Right forelimb (tissue), 1 donor: ENCODE data around the gene ADAMTS8.

Experiments used
- DNase-seq: peaks from one replicate; pipeline ENCODE4 v3.0.0-alpha.2; 2018

Gene ADAMTS8

DNA sequence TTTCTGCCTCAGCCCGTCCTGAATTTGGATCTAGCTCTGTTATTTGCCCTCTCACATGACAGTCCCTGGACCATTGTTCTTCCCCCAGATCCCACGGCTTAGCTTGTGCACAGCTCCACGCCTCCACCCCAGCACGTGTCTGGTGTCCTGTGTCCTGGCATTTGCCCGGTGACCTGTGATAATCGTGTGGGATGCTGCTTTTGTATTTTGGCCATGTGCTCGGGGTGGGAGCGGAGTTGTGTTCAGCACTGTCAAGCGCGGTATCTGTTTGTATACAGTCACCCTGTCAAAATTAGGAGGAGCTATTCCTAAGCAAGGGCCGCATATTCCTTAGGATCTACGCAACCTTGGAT is 11.9 kb downstream of the ADAMTS8 start:
- DNase-seq: no peak

DNA sequence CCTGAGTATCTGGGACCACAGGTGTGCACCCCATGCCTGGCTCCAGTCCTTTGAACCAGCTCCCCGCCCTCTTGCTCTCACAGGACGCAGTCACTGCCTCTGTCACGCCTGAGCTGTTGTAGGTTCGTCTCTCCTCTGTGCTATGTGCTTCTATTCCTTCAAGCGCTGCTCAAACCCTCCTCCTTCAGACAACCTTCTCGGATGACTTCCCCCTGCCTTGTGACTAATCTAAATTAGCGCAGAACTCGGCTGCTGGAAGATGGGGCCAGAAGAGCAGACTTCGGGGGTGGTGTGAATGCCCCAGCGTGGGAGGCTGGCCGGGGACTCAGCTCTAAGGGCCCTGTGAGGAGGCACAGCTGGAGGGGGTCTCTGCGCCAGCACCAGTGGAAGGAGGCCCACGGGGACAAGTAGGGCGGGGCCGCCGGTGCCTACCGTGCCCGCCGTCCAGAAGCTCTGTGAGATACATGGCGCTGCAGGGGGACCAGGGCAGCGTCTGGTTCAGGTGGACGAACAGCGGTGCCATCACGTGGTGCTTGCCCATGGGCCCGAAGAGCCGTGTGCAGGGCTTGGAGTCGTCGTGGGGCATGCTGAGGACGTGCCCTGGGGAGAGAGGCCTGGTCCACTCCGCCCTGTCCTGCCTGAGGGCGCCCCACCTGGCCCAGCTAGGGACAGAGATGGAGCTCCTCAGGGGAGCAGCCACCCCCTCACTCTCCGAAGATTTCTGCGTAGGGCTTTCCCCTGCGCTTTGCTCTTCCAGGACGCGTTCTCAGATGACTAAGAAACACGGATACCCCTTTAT is 12.5 kb downstream of the ADAMTS8 start:
- no peak for DNase-seq

DNA sequence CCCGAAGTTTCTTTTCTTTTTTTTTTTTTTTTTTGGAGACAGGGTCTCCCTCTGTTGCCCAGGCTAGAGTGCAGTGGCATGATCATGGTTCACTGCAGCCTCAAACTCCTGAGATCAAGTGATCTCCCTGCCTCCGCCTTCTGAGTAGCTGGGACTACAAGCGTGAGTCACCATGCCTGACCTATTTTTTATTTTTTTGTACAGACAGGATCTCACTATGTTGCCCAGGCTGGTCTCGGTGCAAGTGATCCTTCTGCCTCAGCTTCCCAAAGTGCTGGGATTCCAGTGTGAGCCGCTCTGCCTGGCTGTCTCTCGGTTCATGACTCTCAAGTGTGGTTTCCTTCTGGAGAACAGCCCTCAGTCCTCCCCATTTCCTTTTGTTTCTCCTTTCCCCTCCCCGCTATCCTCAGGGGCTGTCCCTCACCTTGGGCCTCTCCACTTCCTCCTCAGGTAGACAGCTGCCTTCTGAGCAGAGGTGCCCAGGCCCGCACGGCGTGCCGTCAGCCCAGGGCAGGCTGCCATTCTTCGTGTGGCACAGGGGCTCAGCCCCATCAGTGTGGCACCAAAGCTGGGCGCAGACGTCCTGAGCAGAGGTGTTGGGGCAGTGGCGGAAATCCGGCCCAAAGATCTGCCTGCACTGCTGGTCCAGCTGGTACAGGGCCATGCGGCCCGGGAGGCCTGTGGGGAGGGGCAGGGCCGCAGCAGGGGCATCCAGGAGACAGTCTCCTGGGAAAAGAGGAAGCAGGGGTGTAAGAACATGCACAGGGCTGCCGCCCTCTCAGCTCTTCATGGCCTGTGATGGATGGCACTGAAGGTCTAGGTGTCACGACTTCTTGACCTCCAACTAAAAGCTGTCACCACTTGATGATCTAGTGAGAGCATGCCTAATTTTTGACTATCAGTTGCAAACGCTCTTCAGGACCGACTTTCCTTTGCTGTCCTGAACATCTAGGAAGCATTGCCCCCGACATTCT is 14.0 kb downstream of the ADAMTS8 start:
- no peak for DNase-seq

DNA sequence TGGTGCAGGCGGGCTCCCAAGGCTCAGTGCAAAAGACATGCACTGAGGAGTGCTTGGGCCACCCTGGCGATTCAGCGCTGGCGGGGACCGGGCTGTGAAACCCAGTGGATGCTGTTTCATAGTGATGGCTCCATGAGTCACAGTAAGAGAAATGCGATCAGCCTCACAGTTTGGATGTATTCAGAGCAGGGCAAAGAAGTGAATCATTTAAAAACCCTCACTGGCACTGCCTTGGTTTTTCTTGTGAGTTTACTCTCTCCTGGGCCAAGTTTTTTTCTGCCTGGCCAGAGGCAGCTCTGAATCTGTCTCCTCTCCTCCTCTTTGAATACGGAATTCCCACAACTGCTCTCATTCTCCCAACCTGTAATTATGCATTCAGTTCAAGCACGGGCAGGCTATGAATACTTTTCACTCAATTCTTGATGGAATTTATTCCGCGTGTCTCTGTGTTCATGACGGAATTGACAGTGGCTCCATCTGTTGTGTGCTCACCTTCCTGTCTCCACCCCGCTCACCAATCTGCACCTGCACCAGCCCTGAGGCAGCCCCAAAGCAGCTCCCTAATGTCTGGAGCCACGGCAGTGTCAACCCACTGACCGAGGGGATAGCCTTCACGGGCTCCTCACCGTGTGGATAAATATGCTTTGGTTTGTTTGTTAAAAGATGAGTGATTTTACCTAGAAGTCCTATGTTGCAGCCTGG is 14.9 kb downstream of the ADAMTS8 start:
- no peak for DNase-seq

DNA sequence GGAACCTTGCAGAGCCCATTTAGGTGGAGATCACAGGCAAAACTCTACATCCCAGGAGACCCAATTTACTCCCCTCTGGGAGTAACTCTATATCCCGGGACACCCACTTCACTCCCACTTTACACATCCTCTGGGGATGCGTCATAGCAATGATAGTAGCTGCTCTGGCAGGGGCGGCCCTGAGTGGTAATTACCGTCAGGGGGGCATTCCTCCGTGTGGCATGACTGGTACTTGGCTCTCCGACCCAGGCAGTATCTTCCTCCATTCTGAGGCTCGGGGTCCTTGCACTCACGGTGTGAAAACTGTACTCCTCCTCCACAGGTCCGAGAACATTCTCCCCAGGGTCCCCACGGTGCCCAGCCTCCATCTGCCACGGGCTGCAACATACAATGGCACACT is 17.2 kb downstream of the ADAMTS8 start:
- no peak for DNase-seq

DNA sequence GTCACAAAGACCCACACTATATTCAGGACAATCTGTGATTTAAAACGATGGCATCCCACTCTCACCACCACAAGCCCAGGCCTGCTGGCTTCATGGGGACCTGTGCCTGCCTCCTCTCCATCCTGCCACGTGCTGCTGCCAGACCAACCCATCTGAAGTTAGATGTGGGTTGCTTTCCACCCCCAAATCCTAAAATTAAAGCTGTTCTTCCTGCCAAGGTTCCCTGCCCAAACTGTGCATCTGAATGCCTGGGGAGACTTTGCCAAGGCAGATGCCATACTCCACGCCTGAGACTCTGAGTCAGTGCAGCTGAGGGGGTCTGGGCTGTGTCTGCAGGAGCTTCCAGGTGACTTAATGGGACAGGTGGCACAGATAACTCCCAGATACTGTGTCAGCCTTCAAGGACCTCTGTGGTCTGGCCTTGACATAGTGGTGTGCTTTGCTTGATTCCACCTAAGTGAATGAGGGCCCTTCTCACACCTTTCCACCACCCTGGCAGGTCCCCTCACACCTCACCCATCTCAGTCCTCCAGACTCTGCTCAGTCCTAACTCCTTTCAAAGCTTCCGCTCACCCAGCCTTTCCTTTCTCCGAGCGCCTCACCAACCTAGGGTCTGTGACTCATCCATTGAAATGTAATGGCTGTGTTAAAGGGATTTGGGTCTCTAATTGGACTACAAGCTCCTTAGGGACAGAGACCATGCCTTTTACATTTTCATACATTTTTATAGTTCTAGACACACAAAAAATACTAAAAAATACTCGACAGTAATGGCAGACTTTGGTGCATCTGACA is 18.6 kb downstream of the ADAMTS8 start:
- DNase-seq: no peak

DNA sequence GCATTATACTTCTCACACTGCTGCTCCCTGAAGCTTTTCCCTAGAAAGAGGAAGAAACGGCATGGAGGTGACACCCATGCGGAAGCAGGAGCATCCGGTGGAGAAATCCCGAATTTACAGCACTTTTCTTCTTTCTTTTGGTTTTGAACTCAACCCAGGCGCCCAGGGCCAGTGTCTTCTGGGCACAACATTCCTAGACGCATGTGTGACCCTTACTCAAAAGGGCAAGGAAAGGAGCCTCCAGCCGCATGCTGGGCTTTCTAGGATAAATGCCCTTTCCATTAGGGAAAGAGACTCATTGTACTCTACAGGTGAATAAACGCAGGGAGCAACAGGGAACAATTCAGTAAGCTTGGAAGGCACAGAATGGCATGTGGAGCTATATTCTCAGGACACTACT is 19.5 kb downstream of the ADAMTS8 start:
- no peak for DNase-seq

DNA sequence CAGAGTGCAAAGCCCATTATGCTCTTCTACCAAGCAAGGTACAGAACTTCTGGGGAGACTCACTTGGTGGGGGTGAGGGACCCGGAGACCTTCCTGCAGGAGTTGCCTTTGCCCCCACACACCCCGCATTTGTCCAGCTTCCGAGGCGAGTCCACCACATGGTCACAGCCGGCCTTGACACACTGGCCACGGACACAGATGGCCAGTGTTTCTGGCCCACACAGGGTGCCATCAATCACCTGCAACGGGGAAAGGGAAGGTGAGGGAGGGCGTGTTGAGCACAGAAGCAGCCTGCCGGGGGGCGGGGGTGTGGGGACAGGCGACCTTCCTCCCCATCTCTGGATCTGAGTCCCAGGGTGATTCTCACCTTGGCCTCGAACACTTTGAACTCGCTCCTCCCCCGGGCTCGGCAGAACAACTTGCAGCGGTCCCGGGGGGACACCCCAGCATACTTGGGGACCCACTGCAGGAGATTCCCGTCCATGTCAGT is 20.0 kb downstream of the ADAMTS8 start:
- no peak for DNase-seq

DNA sequence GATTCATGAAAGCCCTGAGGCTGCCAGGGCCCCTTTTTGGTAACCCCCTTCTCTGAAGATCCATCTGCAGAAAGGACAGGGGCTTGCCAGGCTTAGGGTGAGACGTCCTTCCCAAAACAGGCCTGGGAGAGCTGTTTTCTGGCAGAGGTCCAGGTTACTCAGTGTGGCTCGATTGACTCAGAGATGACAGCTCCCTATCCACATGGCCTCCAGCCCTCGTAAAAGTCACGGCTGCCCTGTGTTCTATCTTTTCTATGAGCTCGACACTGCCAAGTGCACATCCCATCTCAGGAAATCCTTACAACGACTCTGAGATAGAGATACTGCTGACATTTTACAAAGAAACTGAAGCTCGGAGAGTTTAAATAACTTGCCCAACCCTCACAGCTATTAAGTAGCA is 20.4 kb downstream of the ADAMTS8 start:
- no peak for DNase-seq

DNA sequence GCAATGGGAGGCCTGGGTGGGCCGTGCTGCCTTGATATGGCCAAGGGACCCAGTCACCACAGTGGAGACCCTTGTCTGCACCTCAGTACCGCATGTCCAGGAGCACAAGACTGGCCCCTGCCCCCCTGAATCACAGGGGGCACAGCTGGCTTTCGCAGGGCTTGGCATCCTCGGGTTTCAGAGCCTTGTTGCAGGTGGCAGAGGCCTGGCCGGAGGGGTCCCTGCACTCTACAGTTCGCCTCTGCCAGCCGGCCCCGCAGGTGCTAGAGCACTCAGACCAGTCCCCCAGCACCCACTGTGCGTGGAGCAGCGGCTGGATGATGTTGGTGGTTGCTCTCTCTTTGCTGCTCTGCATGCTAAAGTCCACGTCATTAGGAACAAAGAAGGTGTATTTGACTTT is 23.0 kb downstream of the ADAMTS8 start:
- no peak for DNase-seq

DNA sequence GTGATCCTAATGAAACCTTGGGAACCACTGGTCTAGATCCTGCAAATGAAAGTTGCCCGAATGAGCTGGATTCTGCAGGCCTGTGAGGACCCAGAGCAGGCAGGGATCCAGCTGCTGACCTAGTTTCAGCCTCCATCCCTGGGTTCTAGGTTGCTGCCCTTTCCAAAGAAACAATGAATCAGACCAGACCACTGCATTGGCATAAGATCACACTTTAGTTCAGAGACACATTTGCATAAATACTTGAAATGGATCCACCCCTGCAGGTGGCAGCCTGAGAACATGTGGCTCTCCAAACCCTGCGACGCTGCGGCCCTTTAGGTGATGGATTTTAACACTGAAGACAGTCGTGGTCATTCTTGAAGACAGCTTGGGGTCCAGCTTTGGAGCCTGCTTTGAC is 23.7 kb downstream of the ADAMTS8 start:
- DNase-seq: no peak

DNA sequence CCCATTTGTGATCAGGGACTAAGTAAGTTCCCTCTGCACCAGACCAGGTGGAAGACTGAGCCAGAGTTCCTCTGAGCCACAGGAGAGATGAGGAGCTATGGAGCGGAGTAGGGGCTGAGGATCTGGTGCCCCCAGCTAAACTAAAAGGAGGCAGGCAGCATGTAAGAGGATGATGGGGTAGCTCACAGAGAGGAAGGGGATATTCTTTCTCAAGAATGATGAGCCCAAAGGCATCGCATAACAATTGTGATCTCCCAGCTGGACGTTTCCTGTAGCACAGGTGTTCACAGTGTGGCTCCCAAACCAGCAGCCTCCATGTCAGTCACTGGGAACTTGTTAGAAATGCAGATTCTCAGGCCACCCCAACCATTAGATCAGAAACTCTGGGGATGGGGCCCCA is 24.4 kb downstream of the ADAMTS8 start:
- no peak for DNase-seq

DNA sequence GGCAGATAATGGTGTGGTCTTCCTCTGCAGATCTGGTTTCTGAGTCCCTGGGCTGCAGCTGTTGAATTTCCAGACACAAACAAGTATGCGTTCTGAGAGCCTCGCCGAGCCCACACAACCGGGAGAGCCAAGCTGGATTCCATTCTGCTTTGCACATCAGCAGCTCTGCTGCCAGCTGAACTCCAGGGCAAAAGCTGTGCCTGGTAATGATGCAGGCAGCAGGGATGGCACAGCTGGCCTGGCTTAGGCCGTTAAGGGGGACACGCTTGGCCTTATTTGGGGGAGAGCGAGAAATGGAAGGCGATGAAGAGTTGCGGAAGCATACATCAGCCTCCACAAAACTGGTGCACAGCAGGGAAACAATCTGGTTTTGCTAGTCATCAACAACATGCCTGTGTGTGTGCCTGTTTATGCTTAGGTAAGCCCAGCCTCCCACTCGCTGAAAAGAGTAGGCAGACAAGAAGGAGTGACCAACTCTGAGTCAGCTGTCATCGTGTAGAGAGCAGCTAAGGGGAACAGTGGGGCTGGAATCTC is 25.1 kb downstream of the ADAMTS8 start:
- peak; percentile 78 for DNase-seq

DNA sequence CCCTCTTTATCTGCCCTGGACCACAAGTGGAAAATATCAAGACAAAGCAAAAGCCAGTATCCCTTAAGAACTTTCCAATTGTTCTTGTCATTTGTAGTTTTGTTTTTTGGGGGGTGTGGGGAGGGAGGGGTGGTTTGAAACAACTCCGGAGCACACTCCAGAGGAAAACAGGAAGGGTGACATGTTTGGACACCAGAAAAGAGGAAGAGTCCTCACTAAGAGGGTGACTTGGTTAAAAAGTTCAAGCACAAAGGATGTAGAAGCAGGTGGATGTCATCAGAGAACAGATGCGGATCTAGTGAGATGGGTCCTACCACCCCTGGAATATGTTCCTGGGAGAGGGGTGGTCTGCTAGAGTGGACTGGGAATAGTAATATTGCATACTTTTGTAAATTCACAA is 25.8 kb downstream of the ADAMTS8 start:
- no peak for DNase-seq

DNA sequence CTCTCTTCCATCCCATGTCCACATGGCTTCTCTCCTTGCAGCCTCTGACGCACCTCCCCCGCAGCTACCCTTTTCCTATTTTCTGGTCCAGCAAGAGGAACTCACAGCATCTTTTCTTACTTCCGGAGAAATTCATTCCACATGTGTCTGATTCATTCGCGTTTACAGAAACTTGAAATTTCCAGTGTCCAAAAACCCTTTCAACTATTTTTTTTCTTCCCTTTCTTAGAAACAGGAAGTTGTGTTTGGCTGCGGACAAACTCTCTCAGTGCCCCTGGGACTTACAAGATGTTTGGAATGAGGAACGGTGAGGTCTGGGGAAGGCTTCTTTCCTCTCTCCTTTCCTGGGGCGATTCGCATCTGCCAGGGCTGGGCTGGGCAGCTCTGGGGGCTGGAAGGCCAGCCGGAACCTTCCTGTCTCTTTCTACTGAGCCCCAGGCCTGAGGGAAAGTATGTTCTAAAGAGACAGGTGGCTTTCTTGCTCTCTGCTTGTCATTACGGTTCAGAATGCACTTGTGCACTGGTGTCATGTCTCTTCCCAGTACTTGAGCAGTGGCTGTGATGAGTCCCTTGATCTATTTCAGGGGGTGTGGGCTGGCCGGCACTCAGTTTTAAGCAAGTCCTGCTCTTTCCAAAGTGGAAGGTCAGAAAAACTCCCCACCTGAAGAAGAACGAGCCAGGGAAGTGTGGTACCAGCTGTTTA is 27.5 kb downstream of the ADAMTS8 start:
- DNase-seq: no peak

DNA sequence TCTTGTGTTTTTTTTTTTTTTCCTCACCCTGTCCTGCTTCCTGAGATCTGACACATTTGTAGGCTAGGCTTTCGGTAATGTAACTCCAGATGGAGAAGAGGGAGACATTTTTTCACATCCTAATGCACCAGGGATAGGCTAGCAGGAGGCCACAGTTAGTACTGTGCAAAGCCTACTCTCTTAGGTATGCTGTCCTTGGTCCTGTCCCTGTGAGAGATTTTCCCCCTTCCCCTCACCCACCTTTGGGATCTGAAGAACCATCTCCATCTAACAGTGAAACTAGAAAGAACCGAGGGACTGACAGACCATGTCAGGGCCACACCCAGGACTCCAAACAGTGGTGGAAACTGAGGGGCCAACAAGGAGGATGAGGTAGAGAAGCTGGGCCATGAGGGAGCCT is 29.2 kb downstream of the ADAMTS8 start:
- no peak for DNase-seq

DNA sequence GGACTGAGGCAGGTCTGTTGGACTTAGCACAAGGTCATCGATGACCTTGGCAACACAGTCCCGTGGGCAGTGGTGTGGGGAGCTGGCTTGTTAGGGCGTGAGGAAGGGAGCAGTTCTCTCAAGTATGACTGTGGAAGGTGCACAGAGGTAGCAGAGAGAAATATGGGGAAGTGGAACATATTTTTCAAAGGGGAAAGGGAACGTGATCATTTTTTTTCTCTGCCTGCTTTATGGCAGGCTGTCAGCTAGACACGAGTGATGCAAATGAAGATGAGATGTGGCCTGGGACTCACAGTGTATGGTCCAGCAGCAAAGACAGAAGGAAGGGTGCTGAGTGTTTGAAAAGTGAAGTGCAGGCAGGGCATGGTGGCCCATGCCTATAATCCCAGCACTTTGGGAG is 30.6 kb downstream of the ADAMTS8 start:
- no peak for DNase-seq

DNA sequence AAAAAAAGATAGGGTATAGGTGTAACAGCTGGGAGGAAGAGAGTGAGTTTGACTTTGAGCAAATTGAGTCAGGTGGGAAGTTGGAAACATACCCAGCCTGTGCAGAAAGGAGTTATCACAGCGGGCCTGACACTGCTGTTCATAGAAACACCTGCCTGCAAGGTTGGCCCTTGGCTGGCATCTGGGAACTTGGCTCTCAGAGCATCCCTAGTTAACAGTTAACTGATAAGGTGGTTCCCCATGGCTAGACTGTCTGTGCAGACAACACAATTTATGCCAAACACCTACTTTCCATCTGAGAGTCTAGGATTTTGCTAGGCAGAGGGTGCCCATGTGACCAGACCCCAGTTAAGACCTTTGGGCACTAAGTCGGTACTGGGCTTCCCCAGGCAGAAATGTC is 31.4 kb downstream of the ADAMTS8 start:
- no peak for DNase-seq

DNA sequence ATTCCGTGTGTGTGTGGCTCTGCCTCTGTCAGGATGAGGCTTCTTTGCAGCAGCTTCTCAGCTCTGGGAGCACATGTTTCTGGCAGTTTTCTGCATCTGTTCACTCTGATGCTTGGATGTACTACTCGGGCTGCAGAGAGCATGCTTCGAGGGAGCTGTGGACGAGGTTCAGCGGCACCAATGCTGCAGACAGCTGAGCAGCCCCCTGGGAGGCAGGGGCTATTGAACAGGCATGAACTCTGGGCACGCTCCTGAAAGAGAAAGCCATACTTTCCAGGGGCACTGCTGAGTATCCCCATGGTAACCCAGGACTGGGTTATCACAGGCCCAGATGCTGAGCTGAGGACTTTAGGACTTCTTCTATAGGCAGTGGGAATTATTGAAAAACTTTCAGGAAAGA is 33.8 kb downstream of the ADAMTS8 start:
- no peak for DNase-seq

DNA sequence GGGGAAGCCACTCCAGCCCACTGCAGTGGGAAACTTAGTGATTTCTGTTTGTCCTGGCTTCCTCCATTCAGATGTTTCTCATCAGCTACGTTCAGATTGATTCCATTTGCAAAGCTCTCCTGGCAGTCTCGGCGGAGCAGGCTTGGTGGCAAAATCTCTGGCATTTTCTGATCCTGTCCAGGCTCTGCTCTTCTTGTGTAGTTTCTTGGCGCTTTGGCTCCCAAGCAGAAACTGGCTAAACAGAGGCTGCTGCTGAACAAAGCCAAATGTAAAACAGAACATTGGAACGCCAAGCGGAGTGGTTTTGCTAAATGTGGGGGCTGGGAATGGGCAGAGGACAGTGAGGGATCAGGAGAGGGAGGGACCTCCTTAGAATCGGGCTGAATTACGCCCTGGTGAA is 36.7 kb downstream of the ADAMTS8 start:
- no peak for DNase-seq

DNA sequence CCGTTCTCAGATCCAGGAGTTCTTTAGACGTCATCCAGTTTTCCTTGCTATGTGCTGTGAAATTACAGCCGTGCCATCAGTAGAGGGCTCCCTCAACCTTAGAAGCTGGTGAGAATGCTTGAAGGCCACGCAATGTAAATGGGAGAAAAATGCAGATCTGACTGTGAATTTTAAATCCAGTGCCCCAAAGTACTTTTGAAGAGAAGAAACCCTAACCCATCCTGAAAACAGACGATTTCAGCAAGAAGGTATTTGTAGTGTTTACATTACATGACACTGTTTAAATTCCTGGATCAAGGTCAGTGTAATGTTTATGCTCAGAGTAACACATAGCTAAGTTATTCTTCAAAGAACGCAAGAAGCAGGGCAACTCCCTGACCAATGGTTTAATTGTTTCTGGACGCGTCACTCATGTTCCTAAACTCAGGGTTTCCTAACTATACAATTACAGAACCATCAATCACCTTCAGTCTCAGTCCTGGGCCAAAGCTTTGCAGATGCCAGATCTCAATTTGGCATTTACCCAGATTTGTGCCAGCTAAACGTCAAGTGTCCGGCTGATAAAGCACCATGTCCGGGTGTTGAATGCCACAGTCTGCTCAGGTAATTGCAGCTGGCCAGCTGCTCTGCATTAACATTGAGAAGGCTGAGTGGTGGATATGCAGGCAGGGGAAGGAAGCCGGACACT is 38.2 kb downstream of the ADAMTS8 start:
- DNase-seq: no peak
